HL-60 (cell line): ENCODE data around the gene ACTG1.

ENCODE experiments used
- DNase-seq, 2 experiments: peaks; one replicate each; pipeline ENCODE4 v3.0.0-alpha.2; 2010 to 2020; ENCODE audit warnings: low read depth in 1 of 2, low spot score in 1 of 2
- H3K27ac ChIP-seq: fragments of 250-450 bp; sonication (Bioruptor Pico); replicated peaks from 2 replicates; pipeline ENCODE4 v1.5.1; 2020; ENCODE audit warnings: mild to moderate bottlenecking, moderate library complexity
- H3K27me3 ChIP-seq: fragments of 250-450 bp; sonication (Bioruptor Pico); 2 replicates; pipeline ENCODE4 v1.5.1; 2021; ENCODE audit warnings: mild to moderate bottlenecking, moderate library complexity; ENCODE audit not compliant: insufficient read depth, poor library complexity, severe bottlenecking
- H3K4me3 ChIP-seq: replicated peaks from 2 replicates; pipeline ENCODE4 v1.5.1; 2011; ENCODE audit warnings: mild to moderate bottlenecking, control low read depth, low read length; ENCODE audit not compliant: insufficient read depth
- CTCF ChIP-seq: IDR thresholded peaks from one replicate; pipeline ENCODE4 v1.5.1; 2011; ENCODE audit warnings: low read length, control low read depth, inconsistent platforms; ENCODE audit not compliant: insufficient read depth
- GABPA ChIP-seq: IDR thresholded peaks from 2 replicates; pipeline ENCODE4 v1.6.1; 2012; ENCODE audit warnings: low read depth
- POLR2AphosphoS5 ChIP-seq: IDR thresholded peaks from 2 replicates; pipeline ENCODE4 v1.6.1; 2012; ENCODE audit warnings: low read depth
- REST ChIP-seq: IDR thresholded peaks from 2 replicates; pipeline ENCODE4 v1.6.1; 2012; ENCODE audit warnings: low read depth; ENCODE audit not compliant: insufficient replicate concordance
- SPI1 ChIP-seq: IDR thresholded peaks from 2 replicates; pipeline ENCODE4 v1.6.1; 2012; ENCODE audit warnings: low read depth, mild to moderate bottlenecking, borderline replicate concordance

Gene ACTG1

GRCh38 chr17:81511554-81511803, 1.1 kb downstream of the ACTG1 start:
- no peaks in the 10 kb centered on the region for H3K27me3 ChIP-seq
- no peak; the same call in 1 of the 2 replicates for TF ChIP-seq POLR2AphosphoS5
- no peak for TF ChIP-seq CTCF
- no peak for TF ChIP-seq SPI1
- TF ChIP-seq GABPA, result no peak
- TF ChIP-seq REST, result no peak
- H3K27ac ChIP-seq, result peak overlapping the region; percentile 78
- peak overlapping the region; percentile 97 for H3K4me3 ChIP-seq
- DNase-seq, result peak in 1 of 2 experiments; percentile 50

GRCh38 chr17:81510785-81511553, 1.6 kb downstream of the ACTG1 start:
- DNase-seq, result peak in 1 of 2 experiments; percentile 46
- peak overlapping the region; percentile 78 for H3K27ac ChIP-seq
- no peak for TF ChIP-seq REST
- peak; percentile 58; the same call in 1 of the 2 replicates for TF ChIP-seq POLR2AphosphoS5
- TF ChIP-seq SPI1, result no peak
- TF ChIP-seq GABPA, result no peak

GRCh38 chr17:81509972-81510784, 2.4 kb downstream of the ACTG1 start:
- no peak for DNase-seq
- H3K27me3 ChIP-seq, result no peaks in the 10 kb centered on the region
- TF ChIP-seq CTCF (no peak), SPI1 (no peak), GABPA (no peak), POLR2AphosphoS5 (no peak), REST (no peak)
- peak overlapping the region; percentile 78 for H3K27ac ChIP-seq
- H3K4me3 ChIP-seq, result peak overlapping the region; percentile 97

More at GRCh38 chr17:81510785-81511553, 1.6 kb downstream of the ACTG1 start:
- Histone ChIP-seq H3K4me3 (peak overlapping the region; percentile 97), H3K27me3 (no peaks in the 10 kb centered on the region)
